ENCODE measurements around the gene C2orf92. TPM values are rescaled to one million over a fixed set of nuclear protein-coding genes. Genes with fewer than 3 reads are reported as not detected.

C2orf92 gene
- total and polyA plus RNA-seq, 8 donors: 7.6 to 30.9 (median 25.5) TPM

DNA sequence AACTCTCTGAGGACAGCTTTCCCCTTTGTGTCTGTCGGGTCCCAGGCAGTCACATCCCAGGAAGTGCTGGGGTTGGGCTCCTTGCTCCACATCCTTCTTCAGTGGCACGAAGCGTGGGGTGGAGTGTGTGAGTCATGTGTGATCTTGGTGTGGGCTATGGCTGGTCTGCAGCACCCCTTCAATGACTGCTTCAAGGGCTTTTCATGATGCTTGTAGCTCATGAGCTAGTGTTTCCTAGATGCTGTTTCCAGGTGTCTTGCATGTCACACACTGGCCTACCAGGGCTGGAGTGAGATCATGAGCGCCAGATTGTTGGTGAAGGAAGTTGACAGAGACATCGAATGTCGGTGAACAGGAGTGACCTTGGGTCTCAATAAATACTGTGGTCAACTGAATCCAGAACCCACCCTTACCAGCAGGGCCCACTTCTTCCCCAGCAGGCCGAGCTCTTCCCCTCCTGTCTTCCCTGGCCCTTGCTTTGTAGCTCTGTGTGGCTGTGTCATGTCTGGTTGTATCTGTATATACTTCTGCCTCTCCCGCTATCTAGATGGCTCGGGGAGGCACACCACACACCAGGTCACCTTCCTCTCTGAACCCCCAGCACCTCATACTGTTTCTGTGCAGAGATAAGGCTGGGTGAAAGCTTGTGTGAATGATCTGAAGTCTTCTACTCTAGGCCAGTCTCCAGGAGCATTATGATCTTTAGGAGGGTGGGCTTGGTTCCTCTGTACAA is 3.8 kb downstream of the C2orf92 start:
- Histone ChIP-seq H3K27me3 (no peaks in the 10 kb centered on the region), H3K4me1 (no peaks in the 10 kb centered on the region), H3K36me3 (no peaks in the 10 kb centered on the region), H3K27ac (no peak overlapping the region), H3K9me3 (no peaks in the 10 kb centered on the region), H3K4me3 (no peak overlapping the region)
- TF ChIP-seq, protein P1, sequence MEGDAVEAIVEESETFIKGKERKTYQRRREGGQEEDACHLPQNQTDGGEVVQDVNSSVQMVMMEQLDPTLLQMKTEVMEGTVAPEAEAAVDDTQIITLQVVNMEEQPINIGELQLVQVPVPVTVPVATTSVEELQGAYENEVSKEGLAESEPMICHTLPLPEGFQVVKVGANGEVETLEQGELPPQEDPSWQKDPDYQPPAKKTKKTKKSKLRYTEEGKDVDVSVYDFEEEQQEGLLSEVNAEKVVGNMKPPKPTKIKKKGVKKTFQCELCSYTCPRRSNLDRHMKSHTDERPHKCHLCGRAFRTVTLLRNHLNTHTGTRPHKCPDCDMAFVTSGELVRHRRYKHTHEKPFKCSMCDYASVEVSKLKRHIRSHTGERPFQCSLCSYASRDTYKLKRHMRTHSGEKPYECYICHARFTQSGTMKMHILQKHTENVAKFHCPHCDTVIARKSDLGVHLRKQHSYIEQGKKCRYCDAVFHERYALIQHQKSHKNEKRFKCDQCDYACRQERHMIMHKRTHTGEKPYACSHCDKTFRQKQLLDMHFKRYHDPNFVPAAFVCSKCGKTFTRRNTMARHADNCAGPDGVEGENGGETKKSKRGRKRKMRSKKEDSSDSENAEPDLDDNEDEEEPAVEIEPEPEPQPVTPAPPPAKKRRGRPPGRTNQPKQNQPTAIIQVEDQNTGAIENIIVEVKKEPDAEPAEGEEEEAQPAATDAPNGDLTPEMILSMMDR (IDR thresholded peaks at IDR 0.05): no peak
- ATAC-seq: no peak
- DNase-seq: no peak
- intact Hi-C loops (cut with DNase I): no loop called here

DNA sequence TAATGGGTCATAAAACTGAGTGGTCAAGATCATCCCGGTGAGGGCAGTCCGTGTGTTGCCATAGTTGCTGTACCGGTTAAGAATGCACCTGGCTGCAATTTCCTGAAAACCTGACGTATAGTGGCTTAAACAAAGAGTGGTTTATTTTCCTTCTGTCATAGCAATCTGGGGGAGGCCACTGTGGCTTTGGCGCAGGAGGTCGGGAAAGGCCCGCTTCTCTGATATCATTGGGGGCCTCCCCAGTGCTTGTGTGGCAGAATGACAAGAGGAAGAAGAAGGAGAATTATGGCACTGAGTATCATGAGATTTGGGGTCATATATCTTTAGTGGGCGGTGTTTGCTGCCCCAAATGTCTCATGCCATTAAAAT is 4.4 kb downstream of the C2orf92 start:
- Histone ChIP-seq H3K27me3 (no peaks in the 10 kb centered on the region), H3K9me3 (no peaks in the 10 kb centered on the region), H3K36me3 (no peaks in the 10 kb centered on the region), H3K4me1 (no peaks in the 10 kb centered on the region), H3K27ac (no peak overlapping the region), H3K4me3 (no peak overlapping the region)
- intact Hi-C loops (cut with DNase I): no loop called here
- ATAC-seq (no peak), DNase-seq (no peak)
- TF ChIP-seq, protein P1 (IDR thresholded peaks at IDR 0.05): no peak

DNA sequence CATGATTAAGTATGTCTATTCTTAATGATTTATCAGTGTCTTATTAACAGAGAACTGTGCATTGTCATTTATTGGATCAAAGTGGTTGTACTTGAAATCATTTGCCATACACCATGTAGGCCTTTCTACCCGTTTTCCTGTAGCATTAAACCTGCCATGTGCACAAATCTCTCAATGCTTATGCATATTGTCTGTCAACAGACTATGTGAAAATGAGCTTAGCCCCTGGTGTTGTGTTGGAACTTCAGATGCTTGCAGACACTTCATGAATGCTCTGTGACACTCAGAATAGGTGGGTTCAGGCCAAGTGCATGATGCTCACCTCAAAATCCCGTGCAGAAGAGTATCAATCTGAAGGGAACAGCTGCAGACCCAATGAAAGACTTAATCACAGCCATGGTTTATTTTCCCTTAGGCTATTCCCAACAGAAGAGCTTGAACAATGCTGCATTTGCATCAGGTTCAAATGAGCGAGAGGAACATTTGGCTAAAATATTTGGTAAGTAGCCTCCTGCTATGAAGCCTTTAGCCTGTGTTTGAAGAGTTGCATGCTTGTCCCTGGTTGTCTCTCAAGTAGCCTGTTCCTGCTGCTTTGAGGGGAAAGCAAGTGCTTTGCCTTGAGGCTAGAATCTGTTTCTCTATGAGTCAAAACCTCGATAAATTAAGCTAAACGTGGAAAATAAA is 6.1 kb downstream of the C2orf92 start:
- no peaks in the 10 kb centered on the region for H3K4me1 ChIP-seq
- intact Hi-C loops (cut with DNase I): no loop called here
- TF ChIP-seq, protein P1 (IDR thresholded peaks at IDR 0.05): no peak
- no peaks in the 10 kb centered on the region for H3K27me3 ChIP-seq
- H3K4me3 ChIP-seq: no peak overlapping the region
- ATAC-seq (no peak), DNase-seq (no peak)
- H3K27ac ChIP-seq: no peak overlapping the region
- no peaks in the 10 kb centered on the region for H3K36me3 ChIP-seq
- no peaks in the 10 kb centered on the region for H3K9me3 ChIP-seq

DNA sequence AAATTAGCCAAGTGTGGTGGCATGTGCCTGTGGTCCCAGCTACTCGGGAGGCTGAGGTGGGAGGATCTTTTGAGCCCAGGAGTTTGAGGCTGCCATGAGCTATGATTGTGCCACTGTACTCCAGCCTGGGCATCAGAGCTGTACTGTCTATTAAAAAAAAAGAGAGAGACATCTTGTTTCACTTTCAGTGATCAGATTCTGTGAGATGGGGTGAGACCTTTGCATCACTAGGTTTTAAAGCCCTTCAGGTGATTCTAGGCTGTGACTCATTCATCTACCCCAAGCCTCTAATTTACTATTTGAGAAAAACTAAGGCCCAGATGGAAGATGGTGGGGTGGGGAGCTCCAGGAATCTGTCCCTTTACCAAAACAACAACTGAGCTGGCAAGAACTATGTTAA is 7.1 kb downstream of the C2orf92 start:
- DNase-seq (no peak), ATAC-seq (no peak)
- Histone ChIP-seq H3K4me3 (no peak overlapping the region), H3K36me3 (no peaks in the 10 kb centered on the region), H3K9me3 (no peaks in the 10 kb centered on the region), H3K4me1 (no peaks in the 10 kb centered on the region), H3K27me3 (no peaks in the 10 kb centered on the region), H3K27ac (no peak overlapping the region)
- TF ChIP-seq, protein P1 (IDR thresholded peaks at IDR 0.05): no peak
- intact Hi-C loops (cut with DNase I): no loop called here

DNA sequence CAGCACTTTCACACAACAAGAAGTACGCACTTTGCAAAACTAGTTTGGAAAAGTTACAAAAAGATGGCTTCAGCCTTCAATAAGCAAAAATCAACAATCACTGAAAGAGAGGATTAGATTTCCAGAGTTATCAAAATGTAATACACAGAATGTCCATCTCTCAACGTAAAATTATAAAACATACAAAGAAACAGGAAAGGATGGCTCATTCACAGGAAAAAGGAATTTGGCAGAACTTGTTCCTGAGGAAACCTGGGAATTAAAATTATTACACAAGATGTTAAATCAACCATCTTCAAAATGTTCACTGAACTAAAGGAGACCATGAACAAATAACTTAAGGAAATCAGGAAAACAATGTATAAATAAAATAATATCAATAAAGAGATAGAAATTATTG is 8.0 kb downstream of the C2orf92 start:
- no peaks in the 10 kb centered on the region for H3K9me3 ChIP-seq
- no peak for ATAC-seq
- no peaks in the 10 kb centered on the region for H3K36me3 ChIP-seq
- DNase-seq: no peak
- H3K27me3 ChIP-seq: no peaks in the 10 kb centered on the region
- H3K27ac ChIP-seq: no peak overlapping the region
- no peaks in the 10 kb centered on the region for H3K4me1 ChIP-seq
- TF ChIP-seq, protein P1 (IDR thresholded peaks at IDR 0.05): no peak
- H3K4me3 ChIP-seq: no peak overlapping the region
- intact Hi-C loops (cut with DNase I): no loop called here
